Measurements from ENCODE around the gene C3orf18.

GRCh38 chr3:50557915-50558314 is 9.6 kb downstream of the C3orf18 start:
- TF ChIP-seq EZH2 (IDR thresholded peaks at IDR 0.05; ENCODE audit: insufficient read depth, low read length) (no peak), CTCF (IDR thresholded peaks at IDR 0.05; ENCODE audit: insufficient read depth, low read depth, low read length) (no peak)
